Endothelial cell of umbilical vein (primary cell): ENCODE measurements around the gene TESMIN. TPM values are rescaled to one million over a fixed set of nuclear protein-coding genes. Genes with fewer than 3 reads are reported as not detected.

ENCODE experiments used
- BruUV-seq: library from RNA; stranded (reverse); fragments of 400-500 nt; replicated peaks from 2 replicates; lab custom pipeline; 2021; lab: Mats Ljungman, UMichigan
- CTCF ChIA-PET: fragments of 300-600, 350-600 bp; sonication (Branson Sonifier 250); formaldehyde crosslinking; loops from one replicate; lab custom pipeline; 2021; ENCODE audit warnings: antibody characterized with exemption, inconsistent platforms; lab: Charles Lee
- POLR2A ChIA-PET: fragments of 300-600, 350-600 bp; sonication (Branson Sonifier 250); formaldehyde crosslinking; loops from one replicate; lab custom pipeline; 2021; ENCODE audit warnings: antibody characterized with exemption, inconsistent platforms; lab: Charles Lee
- DNase-seq: peaks from one replicate; pipeline ENCODE4 v3.0.0-alpha.2; 2011; ENCODE audit warnings: low read depth, low spot score
- FAIRE-seq: peaks from 2 replicates; lab custom pipeline; 2011; peaks lifted over from hg19 to GRCh38; lab: Jason Lieb, UNC
- H2AFZ ChIP-seq: 2 replicates; pipeline ENCODE4 v1.6.0; 2012; ENCODE audit warnings: low read depth, low read length, control low read depth, inconsistent platforms
- H3K27ac ChIP-seq: 2 replicates; pipeline ENCODE4 v1.5.1; 2011; ENCODE audit warnings: low read depth, mild to moderate bottlenecking, control low read depth, low read length, moderate library complexity; ENCODE audit not compliant: insufficient read depth
- H3K27me3 ChIP-seq, 2 experiments: 2 replicates each; pipeline versions ENCODE4 v1.6.0 to v1.6.1; 2011; ENCODE audit warnings: low read length in 2 of 2, mixed read lengths in 1 of 2; ENCODE audit not compliant: control insufficient read depth in 2 of 2, insufficient read depth in 2 of 2
- H3K36me3 ChIP-seq, 2 experiments: 2 replicates in 1 of 2; 3 replicates in 1 of 2; pipeline ENCODE4 v1.5.1; 2011; ENCODE audit warnings: low read length in 2 of 2, mild to moderate bottlenecking in 1 of 2, moderate library complexity in 1 of 2; ENCODE audit not compliant: control insufficient read depth in 2 of 2, insufficient read depth in 2 of 2; ENCODE audit errors: extremely low read depth in 1 of 2
- H3K4me1 ChIP-seq: 3 replicates; pipeline ENCODE4 v1.5.1; 2011; ENCODE audit warnings: mild to moderate bottlenecking, low read length; ENCODE audit not compliant: control insufficient read depth, insufficient read depth; ENCODE audit errors: extremely low read depth
- H3K4me2 ChIP-seq: 2 replicates; pipeline ENCODE4 v1.6.1; 2011; ENCODE audit warnings: low read length, control low read depth, mixed read lengths; ENCODE audit not compliant: insufficient read depth
- H3K4me3 ChIP-seq, 3 experiments: fragments of 200-600 bp in 1 of 3; sonication (generic), shearing (Covaris generic) in 1 of 3; replicated peaks in 1 of 3; 2 replicates each; pipeline ENCODE4 v1.5.1; 2011 to 2016; ENCODE audit warnings: control low read depth in 3 of 3, low read length in 3 of 3, mild to moderate bottlenecking in 2 of 3, inconsistent platforms in 1 of 3, low read depth in 1 of 3, moderate library complexity in 1 of 3; ENCODE audit not compliant: insufficient read depth in 1 of 3
- H3K79me2 ChIP-seq: 2 replicates; pipeline ENCODE4 v1.6.0; 2012; ENCODE audit warnings: low read length, inconsistent platforms; ENCODE audit not compliant: control insufficient read depth, insufficient read depth
- H3K9ac ChIP-seq: replicated peaks from 2 replicates; pipeline ENCODE3; 2011; ENCODE audit warnings: low read length, control low read depth; ENCODE audit not compliant: insufficient read depth; ENCODE audit errors: extremely low read depth
- H3K9me1 ChIP-seq: replicated peaks from 3 replicates; pipeline ENCODE4 v1.6.0; 2011; ENCODE audit warnings: mild to moderate bottlenecking, low read length; ENCODE audit not compliant: control insufficient read depth, insufficient read depth; ENCODE audit errors: extremely low read depth
- H3K9me3 ChIP-seq: replicated peaks from 2 replicates; pipeline ENCODE4 v1.5.1; 2012; ENCODE audit warnings: low read length, inconsistent platforms; ENCODE audit not compliant: control insufficient read depth, insufficient read depth
- H4K20me1 ChIP-seq: replicated peaks from 2 replicates; pipeline ENCODE3; 2011; ENCODE audit warnings: mild to moderate bottlenecking, low read length; ENCODE audit not compliant: control insufficient read depth, insufficient read depth; ENCODE audit errors: extremely low read depth
- EZH2 ChIP-seq: IDR thresholded peaks from 2 replicates; pipeline ENCODE4 v1.6.1; 2012; ENCODE audit warnings: borderline replicate concordance, low read depth, mild to moderate bottlenecking, moderate library complexity, low read length, inconsistent platforms; ENCODE audit not compliant: severe bottlenecking
- FOS ChIP-seq: IDR thresholded peaks from 2 replicates; pipeline ENCODE4 v1.6.1; 2011; ENCODE audit warnings: mild to moderate bottlenecking, low read length, moderate library complexity, borderline replicate concordance; ENCODE audit not compliant: insufficient read depth
- GATA2 ChIP-seq: IDR thresholded peaks from 2 replicates; pipeline ENCODE4 v1.7.0; 2011; ENCODE audit warnings: low read depth, mild to moderate bottlenecking, moderate library complexity, mixed read lengths, low read length; ENCODE audit not compliant: insufficient read length, insufficient read depth
- JUN ChIP-seq: IDR thresholded peaks from 2 replicates; pipeline ENCODE4 v1.6.1; 2011; ENCODE audit warnings: borderline replicate concordance, low read depth; ENCODE audit not compliant: insufficient read length, insufficient read depth
- MYC ChIP-seq: IDR thresholded peaks from one replicate; pipeline ENCODE4 v1.6.1; 2011; ENCODE audit warnings: mild to moderate bottlenecking, low read depth, low read length
- POLR2A ChIP-seq: IDR thresholded peaks from 2 replicates; pipeline ENCODE4 v1.6.1; 2012; ENCODE audit warnings: low read depth, mild to moderate bottlenecking, control low read depth, low read length
- POLR2AphosphoS5 ChIP-seq: IDR thresholded peaks from 2 replicates; pipeline ENCODE4 v1.6.1; 2012; ENCODE audit warnings: low read depth, mild to moderate bottlenecking, control low read depth, low read length, moderate library complexity; ENCODE audit not compliant: insufficient read depth
- dilution Hi-C: fragments of 300-500 bp; cut with MboI; formaldehyde crosslinking; loops from one replicate; pipeline ENCODE4 v1.15.0; 2019; ENCODE audit warnings: low sequenced_read_pairs; ENCODE audit not compliant: extremely low pct_ligation_motif_present
- intact Hi-C: fragments of 100-400 bp; cut with micrococcal nuclease; formaldehyde crosslinking; loops from one replicate; pipeline ENCODE4 v1.10.0; 2022
- polyA plus RNA-seq, 4 experiments: library from polyadenylated mRNA; depleted of rRNA in 3 of 4; stranded (reverse) in 3 of 4; unstranded in 1 of 4; fragments of >200 nt; gene quantifications; 2 replicates each; pipeline versions ENCODE4 v1.2.1 to v1.2.3, GENCODE V29; 2011 to 2012; ENCODE audit warnings: missing spikeins in 1 of 4
- total RNA-seq: library from RNA; stranded (reverse); gene quantifications from 2 replicates; pipeline ENCODE4 v1.2.3, GENCODE V29; 2021
- TF ChIP-seq, protein P1 (sequence below), 2 donors: IDR thresholded peaks; 1 replicate in 1 of 2; 2 replicates in 1 of 2; pipeline ENCODE4 v1.5.1; 2011; ENCODE audit warnings: low read length in 2 of 2, mild to moderate bottlenecking in 2 of 2, moderate library complexity in 2 of 2, control low read depth in 1 of 2, inconsistent platforms in 1 of 2, low read depth in 1 of 2; ENCODE audit not compliant: insufficient read depth in 1 of 2; ENCODE audit errors: extremely low read depth in 1 of 2
- TF ChIP-seq, protein P2 (sequence below): IDR thresholded peaks from 2 replicates; pipeline ENCODE4 v1.6.1; 2011; ENCODE audit not compliant: insufficient read depth, insufficient read length

The TESMIN gene
- total and polyA plus RNA-seq, 2 donors (not counting 3 experiments of a cell fraction or from before 2014, with no cell fraction given) = 1.7 to 6.1 TPM

DNA sequence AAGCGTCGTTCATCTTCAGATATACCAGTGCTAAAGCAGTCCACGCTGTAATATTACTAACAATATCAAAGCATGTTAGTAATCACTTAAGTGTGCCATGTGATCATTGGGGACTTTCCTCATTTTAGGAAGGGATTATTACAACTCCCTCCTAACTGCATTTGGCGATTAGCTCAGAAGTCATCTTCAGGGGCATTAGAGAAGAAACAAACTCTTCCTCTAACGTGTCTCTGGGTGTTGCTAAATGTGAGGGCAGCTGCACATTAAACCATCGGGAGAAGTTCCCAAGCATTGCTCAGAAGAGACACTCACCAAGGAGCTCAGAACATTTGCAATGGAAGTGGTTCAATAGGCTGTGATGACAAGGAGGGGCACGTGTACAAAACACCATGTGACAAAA, 17.2 kb downstream of the TESMIN start:
- H3K4me2 ChIP-seq = no peak overlapping the region
- CTCF ChIA-PET = interaction anchor here (0.7 to 1.3 kb wide), 3 partner anchors 15 to 101 kb away, joined by 3 read pairs; no protein-coding TSS in a partner anchor
- intact Hi-C loops = no loop called here
- POLR2A ChIA-PET = no interaction called here
- FAIRE-seq = no peak
- H3K79me2 ChIP-seq = no peaks in the 10 kb centered on the region
- no peak overlapping the region for H2AFZ ChIP-seq
- no peak overlapping the region for H3K9ac ChIP-seq
- H3K9me1 ChIP-seq = no peaks in the 10 kb centered on the region
- H3K36me3 ChIP-seq = no peaks in the 10 kb centered on the region
- H3K27me3 ChIP-seq = peaks cover 0 to 10% of the 10 kb centered on the region in 2 experiments
- TF ChIP-seq JUN = no peak
- no peak for TF ChIP-seq POLR2AphosphoS5
- TF ChIP-seq, protein P1, sequence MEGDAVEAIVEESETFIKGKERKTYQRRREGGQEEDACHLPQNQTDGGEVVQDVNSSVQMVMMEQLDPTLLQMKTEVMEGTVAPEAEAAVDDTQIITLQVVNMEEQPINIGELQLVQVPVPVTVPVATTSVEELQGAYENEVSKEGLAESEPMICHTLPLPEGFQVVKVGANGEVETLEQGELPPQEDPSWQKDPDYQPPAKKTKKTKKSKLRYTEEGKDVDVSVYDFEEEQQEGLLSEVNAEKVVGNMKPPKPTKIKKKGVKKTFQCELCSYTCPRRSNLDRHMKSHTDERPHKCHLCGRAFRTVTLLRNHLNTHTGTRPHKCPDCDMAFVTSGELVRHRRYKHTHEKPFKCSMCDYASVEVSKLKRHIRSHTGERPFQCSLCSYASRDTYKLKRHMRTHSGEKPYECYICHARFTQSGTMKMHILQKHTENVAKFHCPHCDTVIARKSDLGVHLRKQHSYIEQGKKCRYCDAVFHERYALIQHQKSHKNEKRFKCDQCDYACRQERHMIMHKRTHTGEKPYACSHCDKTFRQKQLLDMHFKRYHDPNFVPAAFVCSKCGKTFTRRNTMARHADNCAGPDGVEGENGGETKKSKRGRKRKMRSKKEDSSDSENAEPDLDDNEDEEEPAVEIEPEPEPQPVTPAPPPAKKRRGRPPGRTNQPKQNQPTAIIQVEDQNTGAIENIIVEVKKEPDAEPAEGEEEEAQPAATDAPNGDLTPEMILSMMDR (IDR thresholded peaks at IDR 0.05; ENCODE audit: extremely low read depth in 1 of 2, insufficient read depth in 1 of 2, low read depth in 1 of 2, low read length in 2 of 2) = no peak
- TF ChIP-seq POLR2A = no peak
- no peak for TF ChIP-seq MYC
- TF ChIP-seq, protein P2, sequence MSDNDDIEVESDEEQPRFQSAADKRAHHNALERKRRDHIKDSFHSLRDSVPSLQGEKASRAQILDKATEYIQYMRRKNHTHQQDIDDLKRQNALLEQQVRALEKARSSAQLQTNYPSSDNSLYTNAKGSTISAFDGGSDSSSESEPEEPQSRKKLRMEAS = no peak
- no peak for TF ChIP-seq FOS
- TF ChIP-seq EZH2 = no peak
- TF ChIP-seq GATA2 = no peak
- H3K4me3 ChIP-seq = no peak overlapping the region
- no peak for DNase-seq
- no TSS peak for BruUV-seq
- dilution Hi-C loops = no loop called here
- H3K27ac ChIP-seq = no peak overlapping the region
- H3K9me3 ChIP-seq = no peaks in the 10 kb centered on the region
- H3K4me1 ChIP-seq = no peaks in the 10 kb centered on the region
- H4K20me1 ChIP-seq = no peaks in the 10 kb centered on the region
